ENCODE data around the gene ENOSF1.
"Not testable (repeated sequence)": the region's sequence is repeated elsewhere in the genome, so short reads cannot be mapped to it uniquely, and the experiment has no call there.

The ENOSF1 gene, protein sequence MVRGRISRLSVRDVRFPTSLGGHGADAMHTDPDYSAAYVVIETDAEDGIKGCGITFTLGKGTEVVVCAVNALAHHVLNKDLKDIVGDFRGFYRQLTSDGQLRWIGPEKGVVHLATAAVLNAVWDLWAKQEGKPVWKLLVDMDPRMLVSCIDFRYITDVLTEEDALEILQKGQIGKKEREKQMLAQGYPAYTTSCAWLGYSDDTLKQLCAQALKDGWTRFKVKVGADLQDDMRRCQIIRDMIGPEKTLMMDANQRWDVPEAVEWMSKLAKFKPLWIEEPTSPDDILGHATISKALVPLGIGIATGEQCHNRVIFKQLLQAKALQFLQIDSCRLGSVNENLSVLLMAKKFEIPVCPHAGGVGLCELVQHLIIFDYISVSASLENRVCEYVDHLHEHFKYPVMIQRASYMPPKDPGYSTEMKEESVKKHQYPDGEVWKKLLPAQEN

DNA sequence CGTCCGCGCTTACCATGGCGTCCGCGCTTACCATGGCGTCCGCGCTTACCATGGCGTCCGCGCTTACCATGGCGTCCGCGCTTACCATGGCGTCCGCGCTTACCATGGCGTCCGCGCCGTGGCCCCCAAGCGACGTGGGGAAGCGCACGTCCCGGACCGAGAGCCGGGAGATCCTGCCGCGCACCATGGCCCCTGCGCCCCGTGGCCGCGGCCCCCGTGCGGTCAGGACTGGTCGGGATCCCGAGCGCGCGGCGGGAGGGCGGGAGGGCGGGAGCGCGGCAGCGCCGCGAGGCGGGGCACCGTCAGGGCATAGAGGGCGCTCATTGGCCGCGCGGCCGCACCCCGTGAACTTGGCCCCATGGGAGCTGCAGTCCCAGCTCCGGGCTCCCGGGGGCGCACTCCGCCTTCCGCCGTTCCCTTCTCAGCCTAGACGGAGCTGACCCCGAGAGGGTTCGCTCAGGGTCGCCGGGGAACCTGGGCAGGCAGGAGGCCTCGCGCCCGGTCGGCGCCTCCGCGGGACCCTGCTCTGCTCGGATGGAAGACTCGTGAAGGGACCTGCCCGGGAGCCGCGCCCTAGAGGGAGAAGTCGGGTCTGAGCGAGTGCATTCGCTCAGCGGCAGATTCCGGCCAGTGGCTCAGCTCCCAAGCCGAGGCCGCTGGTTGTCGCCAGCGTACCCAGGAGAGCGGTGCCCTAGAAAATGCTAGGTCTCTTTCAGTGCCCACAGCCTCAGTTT lies at the start of gene ENOSF1:
Gene ENOSF1, minus strand, starts transcription at position 230 of the 734 bp plus-strand sequence. Its CDS starts 43 bp downstream, at position 187.
- peak in 13 of 14 donors; percentile 6 to 82 (median 61) for DNase-seq

DNA sequence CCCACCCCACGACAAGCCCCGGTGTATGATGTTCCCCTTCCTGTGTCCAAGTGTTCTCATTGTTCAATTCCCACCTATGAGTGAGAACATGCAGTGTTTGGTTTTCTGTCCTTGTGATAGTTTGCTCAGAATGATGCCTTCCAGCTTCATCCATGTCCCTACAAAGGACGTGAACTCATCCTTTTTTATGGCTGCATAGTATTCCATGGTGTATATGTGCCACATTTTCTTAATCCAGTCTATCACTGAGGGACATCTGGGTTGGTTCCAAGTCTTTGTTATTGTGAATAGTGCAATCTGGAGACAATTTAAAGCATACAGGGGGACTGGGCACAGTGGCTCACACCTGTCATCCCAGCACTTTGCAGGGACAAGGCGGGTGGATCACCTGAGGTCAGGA lies 47.4 kb upstream of the ENOSF1 start:
- not testable (repeated sequence) for DNase-seq

DNA sequence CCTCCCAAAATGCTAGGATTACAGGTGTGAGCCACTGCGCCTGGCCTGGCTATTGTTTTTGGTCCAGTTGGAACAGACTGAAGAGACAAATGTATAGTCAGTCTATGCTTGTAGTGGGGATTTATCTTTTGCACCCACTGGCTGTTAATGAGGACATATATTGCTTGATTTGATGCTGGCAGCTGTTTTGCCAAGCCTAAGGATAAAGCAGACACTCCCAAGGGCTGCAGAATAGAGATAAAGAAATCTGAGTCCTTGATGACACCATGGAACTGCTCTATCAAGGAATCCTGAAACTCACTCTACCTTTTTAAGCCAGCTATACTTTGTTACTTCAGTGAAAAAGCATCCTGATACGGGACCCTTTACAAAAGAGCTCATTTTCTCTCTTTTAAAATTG lies 43.1 kb upstream of the ENOSF1 start:
- no peak for DNase-seq

DNA sequence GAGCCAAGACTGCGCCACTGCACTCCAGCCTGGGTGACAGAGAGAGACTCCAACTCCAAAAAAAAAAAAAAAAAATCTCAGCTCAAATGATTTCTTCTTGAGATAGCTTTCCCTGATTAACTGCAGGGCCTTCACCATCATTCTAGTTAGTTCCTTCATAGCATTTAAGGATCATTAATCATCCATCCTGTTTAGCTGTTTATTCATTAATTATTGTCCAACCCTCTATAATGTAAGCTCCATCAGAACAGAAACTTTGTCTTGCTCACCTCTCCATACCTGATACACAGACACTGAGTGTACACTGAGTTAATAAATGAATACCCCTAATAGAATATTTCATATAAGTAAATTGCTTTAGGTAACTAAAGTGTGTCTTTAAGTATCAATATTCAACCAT lies 42.2 kb upstream of the ENOSF1 start:
- DNase-seq, result no peak

DNA sequence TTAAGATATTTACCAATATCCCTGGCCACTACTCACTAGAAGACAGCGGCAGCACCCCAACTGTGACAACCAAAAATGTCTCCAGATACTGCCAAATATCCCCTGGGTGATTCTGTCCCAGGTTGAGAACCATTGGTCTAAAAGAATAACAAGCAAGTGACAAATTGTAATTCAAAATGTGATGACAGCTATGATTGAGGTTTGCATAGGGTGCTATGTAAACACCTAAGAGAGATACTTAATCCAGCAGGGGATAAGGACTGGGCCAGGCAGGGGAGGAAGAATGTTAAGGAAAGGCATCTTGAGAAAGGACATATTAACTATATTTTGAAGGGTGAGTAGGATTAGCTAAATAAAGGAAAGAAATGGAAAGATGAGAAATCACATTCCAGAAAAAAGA lies 38.0 kb upstream of the ENOSF1 start:
- DNase-seq, result no peak

DNA sequence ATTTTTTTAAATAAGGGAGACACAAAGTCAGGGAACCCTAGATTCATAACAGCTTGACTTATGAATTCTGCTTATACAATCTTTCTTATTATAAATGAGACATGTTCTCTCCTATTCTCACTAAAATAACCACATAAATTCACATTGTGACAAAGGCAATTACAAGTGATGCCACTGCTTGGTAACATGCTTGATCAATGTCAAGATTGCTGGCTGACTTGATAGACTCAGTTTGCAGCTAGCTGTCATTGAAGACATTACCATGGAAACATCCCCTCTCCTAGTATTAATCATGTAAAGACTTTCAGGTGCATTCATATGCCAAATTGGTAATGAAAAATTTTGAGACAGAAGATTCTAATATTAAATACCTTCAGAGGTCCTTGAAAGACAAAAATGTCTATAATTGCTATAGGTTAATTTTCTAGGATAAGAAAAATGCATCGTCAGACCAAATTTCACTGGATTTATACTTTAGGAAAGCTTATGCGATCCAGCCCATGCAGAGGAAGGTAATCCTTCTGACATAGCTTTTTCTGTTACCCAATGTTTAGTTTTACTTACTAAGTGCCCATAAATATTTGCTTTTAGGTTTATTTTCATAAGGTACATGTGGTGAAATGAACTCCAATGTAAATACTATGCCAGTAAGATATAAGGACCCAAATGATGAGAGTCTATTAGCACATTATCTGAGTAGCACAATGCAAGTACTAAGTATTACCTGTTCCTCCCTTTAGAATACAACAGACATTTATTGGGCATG lies 32.6 kb upstream of the ENOSF1 start:
- DNase-seq, result no peak

DNA sequence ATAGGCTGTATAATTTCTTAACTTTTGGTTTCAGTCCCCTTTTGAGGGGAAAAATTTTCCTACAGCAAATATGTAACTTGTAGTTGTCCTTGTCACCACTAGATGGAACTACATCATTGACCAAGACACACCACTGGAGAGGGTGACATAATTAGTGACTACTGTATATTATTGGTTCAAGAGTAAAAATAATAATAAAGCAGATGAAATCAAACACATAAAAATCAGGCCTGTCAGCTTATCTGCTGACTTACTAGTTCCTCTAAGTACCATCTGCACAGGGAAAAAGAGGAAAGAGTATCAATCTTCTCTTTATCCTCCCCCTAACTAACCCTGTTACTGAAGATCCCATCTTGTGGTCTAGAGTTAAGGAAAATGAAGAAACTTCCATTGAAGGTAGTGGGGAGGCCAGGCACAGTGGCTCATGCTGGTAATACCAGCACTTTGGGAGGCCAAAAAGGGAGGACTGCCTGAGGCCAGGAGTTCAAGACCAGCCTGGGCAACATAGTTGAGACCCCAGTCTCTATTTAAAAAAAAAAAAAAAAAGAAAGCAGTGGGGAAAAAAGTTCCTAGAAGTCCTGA lies 29.6 kb upstream of the ENOSF1 start:
- peak in 1 of 14 donors; percentile 5 for DNase-seq

DNA sequence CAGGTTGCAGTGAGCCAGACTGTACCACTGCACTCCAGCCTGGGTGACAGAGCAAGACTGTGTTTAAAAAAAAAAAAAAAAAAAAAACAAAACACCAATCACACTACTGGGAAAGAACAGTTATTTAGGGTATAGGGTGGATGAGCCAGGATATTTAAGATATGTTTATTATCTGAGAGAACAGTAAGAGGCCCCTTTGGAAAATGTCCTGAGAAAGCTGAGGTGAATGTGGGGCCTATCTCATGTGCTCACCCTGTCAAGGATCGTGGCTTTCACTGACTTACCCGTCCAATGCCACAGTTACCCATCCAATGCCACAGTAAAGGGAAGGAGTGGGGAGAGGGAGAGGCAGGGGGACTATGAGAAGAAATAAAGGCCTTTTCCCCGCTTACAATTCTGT lies 19.9 kb upstream of the ENOSF1 start:
- DNase-seq, result no peak

DNA sequence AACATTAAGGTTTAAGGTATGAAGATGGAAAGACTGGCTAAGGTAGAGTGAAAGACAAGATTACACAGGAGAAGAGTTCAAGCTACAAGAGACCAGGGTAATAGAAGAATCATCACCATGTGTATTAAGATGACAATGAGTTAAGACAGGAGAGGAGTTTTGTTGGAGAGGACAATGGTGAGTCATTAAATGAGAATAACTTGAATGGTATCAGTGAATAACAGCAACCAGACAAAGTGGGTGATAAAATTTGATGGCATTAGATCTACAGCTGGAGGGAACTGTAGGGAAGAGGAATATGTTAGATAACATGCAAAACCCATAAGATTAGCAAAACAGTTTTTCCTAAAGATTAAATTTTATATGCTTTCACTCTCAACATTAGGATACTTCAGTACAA lies 18.8 kb upstream of the ENOSF1 start:
- DNase-seq, result no peak

DNA sequence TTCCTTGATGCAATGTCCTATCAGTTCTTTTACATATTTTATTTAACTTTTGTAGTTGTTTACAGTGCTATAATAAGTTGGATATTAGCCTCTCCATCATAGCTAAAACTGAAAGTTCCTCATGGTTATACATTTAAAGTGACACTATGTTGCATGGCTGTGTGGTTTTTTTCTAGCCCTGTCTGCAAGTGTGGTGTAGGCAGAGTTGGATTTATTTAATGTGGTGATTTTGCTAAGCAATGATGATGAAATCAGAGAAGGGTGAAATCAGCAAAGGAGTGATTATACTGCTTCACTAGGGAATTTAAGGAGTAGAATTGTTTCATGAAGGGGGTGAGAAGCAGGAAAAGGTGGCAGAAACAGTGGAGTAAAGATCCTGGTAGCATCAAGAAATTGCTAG lies 18.3 kb upstream of the ENOSF1 start:
- DNase-seq, result no peak

DNA sequence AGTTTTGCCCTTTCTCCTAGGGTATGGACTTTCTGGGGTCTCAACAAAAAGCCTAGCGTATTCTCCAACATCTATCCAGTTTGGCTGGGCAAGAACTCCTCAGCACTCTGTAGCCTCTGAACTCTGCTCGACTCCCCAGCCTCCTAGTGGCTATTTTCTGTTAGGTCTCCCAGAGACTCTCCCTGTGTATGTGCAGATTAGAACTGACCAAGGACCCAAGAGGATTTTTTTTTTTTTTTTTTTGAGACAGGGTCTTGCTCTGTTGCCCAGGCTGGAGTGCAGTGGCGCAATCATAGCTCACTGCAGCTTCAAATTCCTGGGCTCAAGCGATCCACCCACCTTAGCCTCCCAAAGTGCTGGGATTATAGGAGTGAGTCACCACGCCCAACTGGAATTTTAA lies 17.7 kb upstream of the ENOSF1 start:
- not testable (repeated sequence) for DNase-seq

DNA sequence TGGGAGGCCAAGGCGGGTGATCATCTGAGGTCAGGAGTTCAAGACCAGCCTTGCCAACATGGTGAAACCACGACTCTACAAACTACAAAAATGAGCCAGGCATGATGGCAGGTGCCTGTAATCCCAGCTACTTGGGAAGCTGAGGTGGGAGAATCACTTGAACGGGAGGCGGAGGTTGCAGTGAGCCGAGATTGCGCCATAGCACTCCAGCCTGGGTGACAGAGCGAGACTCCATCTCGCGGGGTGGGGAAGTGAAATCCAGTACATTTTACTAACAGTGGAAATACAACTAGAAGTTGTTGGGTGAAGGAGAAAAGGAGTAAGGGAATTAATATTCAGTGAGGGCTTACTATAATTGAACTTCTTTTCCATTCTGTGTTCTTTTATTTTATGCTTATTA lies 13.2 kb upstream of the ENOSF1 start:
- DNase-seq, result no peak

DNA sequence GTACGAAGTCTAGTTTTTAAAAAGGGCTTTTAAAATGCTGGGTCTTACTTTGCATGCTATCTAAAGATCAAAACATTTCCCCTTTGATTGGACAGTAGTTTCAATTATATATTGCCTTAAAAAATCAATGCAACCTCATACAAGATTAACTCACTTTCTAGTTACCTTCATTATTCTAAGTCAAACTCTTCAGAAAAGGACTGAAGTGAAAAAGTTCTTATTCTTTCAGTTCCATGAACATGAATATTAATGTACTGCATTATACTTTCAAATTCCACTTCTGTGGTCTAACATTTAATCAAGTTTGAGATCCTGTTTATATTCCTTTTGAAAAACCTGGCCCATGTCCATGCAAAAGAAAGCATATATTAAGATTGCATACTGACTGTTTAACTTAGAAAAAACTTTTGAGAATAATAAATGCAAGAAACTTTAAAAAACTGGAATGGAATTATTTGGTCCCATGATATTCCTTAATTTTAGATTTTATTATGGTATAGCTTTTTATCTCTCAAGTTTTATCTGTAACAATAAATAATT lies 11.2 kb upstream of the ENOSF1 start:
- no peak for DNase-seq

DNA sequence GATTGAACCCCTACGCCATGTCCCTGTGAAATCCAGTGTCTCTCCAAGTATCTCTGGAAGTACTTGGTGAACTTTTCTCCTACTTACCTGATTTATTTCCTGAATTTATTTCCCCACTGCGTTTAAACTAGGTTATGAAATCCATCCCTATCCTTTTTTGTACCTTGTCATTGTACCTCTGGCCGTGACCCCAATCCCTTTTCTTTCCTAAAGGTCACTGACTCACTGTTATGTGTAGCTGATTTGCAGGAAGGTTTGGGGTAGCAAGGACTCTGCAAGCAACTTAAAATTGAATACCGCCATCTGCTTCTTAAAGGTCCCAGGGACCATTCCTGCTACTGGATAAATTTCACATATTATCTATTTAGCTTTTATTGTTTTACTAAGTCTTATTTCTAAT lies 4.6 kb upstream of the ENOSF1 start:
- no peak for DNase-seq

DNA sequence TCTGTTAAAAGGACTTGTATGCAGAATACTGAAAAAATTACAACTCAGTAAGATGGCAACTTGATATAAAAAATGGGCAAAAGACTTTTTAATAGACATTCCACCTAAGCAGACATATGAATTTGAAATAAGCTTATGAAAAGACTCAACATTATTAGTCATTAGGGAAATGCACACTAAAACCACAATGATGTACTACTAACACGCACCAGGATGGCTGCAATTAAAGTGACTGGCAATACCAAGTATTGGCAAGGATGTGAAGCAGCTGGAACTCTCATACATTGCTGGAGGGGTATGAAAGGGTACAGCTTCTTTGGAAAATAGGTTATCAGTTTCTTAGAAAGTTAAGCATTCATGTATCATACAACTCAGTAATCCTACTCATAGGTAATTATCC lies 3.2 kb upstream of the ENOSF1 start:
- no peak for DNase-seq

DNA sequence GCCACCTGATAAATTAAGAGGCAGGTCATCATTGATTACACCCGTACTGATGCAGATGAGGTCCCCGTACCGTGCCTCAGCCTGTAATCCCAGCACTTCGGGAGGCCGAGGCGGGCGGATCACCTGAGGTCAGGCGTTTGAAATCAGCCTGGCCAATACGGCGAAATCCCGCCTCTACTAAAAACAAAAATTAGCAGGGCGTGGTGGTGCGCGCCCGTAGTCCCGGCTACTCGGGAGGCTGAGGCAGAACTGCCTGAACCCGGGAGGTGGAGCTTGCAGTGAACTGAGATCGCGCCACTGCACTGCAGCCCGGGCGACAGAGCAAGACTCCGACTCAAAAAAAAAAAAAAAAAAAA lies 683 bp upstream of the ENOSF1 start:
- no peak for DNase-seq

DNA sequence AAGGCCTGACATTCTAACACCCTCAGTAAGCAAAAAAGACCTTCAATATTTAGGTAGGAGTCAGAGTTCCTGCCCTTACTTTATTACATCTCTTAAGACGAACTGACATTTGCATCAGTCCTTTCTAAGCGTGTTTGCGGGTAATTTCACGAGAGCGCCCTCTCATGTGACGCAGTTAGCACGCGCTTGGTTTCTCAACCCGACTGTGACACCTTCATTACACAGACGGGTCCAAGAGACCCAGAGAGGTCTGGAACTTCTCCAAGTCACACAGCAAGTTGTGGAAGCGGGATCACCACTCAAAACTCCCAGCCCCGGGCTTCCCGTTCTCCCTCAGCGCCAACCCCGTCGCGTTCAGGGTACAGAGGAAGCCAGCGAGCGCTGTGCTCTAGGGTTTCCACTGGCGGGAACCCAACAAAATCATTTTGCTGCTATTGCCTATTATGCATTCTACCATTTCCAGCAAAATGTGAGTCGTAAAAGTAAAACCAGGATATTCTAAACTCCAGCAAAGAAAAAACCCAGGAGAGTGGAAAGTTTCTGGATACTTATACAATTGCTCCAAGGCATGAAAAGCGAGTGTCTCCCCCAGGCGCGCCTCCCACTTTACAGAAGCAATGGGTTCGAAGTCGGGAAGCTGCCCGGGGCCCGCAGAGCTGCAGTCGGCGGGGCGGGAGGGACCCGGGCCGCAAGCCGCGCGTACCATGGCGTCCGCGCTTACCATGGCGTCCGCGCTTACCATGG lies 601 bp downstream of the ENOSF1 start:
- peak in 11 of 14 donors; percentile 28 to 72 (median 56) for DNase-seq

DNA sequence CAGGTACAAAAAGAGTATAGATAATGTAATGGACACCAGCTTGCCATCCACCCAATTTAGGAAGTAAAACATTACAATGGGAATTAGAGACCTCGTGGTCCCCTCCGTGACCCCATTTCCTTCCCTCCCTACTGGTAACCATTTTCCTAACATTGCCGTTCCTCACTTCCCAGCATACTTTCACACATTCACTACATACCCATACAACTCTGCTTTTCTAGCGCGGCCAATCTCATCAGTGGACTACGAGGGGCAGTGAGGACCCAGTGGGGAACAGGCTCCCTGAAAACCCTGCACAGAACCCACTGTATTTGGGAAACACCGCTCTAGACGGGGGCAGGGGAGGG lies 1.1 kb downstream of the ENOSF1 start:
- peak in 2 of 14 donors; percentile 50 to 67 for DNase-seq

DNA sequence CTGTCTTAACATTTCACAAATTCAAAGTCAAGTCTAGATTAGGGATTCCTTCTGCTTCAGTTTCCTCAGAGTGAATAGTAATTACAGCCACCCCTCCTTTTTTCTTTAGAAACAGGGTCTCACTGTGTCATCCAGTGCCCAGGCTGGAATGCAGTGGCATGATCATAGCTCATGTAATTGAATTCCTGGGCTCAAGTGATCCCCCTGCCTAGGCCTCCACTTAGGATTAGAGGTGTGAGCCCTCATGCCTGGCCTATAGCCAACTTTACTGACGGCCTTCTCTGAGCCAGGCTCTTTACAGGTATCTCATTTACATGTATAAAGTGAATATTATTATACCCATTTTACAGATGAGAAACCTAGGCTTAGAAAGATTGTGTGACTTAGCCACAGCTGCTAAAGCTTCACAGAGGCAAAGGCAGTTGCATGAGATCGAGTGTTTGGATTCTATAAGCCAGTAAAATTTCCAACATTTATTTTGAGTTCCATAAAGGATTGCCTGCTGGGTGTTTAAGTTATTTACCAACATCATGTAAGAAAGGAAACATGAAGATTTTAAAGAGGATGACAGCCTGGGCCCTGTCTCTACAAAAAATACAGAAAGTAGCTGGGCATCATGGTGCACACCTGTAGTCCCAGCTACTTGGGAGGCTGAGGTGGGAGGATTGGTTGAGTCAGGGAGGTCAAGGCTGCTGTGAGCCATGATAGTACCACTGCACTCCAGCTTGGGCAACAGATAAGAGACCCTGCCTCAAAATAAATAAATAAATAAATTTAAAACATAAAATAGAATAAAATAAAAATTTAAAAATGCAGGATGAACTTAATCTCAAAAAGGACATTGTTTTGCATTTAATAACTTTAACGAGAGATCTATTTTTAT lies 1.8 kb downstream of the ENOSF1 start:
- no peak for DNase-seq

DNA sequence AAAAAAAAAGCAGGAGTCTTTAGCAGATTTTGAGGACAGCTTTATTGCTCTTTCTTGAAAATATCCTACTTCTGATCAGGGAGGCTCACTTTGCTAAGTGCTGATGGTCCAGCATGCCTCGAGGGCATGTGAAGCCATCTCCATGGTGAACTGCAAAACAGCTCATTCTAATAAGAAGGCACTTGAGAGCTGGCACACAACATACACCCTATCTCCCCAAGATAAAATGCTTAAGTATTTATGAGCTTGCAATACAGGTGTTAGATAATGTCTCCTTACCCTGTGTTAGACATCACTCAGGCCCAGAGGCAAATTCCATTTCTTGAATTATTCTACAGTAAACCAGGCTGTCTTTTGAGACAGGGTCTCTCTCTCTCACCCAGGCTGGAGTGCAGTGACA lies 2.7 kb downstream of the ENOSF1 start:
- no peak for DNase-seq

DNA sequence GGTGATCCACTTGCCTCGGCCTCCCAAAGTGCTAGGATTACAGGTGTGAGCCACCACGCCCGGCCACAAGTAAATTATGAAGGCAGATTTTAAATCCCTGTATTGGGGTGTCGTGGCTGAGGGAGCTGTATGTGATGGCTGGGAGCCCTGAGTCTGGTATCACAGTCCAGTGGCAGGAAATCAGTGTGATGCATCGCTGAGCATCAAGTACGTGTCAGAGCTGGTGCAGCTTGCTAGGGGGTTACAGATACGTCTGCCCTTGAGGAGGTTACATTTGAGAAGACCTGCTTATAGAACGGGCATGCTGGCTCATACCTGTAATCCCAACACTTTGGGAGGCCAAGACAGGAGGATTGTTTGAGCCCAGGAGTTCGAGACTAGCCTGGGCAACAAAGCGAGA lies 4.3 kb downstream of the ENOSF1 start:
- no peak for DNase-seq

Measured in C1 segment of cervical spinal cord (tissue), 14 donors.